HepG2 (cell line): ENCODE measurements around the gene LRIG1. TPM values are rescaled to one million over a fixed set of nuclear protein-coding genes. Genes with fewer than 3 reads are reported as not detected.

Experiments used
- BCL6 ChIP-seq: IDR thresholded peaks from 2 replicates; pipeline ENCODE4 v1.6.1; 2016; ENCODE audit warnings: missing genetic modification reagents, missing compliant biosample characterization
- FOXC1 ChIP-seq: sonication (generic); formaldehyde crosslinking; IDR thresholded peaks from 2 replicates; pipeline ENCODE4 v1.8.0; 2022; ENCODE audit warnings: mild to moderate bottlenecking, missing genetic modification reagents, borderline replicate concordance
- HNRNPL ChIP-seq: fragments of 200-400 bp; formaldehyde crosslinking; IDR thresholded peaks from 2 replicates; pipeline ENCODE4 v1.6.1; 2017; ENCODE audit warnings: mild to moderate bottlenecking, low read depth, low read length
- RFX5 ChIP-seq: IDR thresholded peaks from 2 replicates; pipeline ENCODE4 v1.6.1; 2011; ENCODE audit warnings: low read depth, low read length, improper control_type of control experiment
- ZFP36 ChIP-seq: fragments of 150-350 bp; IDR thresholded peaks from 2 replicates; pipeline ENCODE4 v1.6.1; 2018; ENCODE audit warnings: borderline replicate concordance, low read length, low read depth; ENCODE audit not compliant: partially characterized antibody
- ZNF136 ChIP-seq: sonication (generic); formaldehyde crosslinking; IDR thresholded peaks from 2 replicates; pipeline ENCODE4 v1.8.1; 2022; ENCODE audit warnings: low read depth, mild to moderate bottlenecking, moderate library complexity, missing genetic modification reagents
- ZNF274 ChIP-seq: sonication (generic); formaldehyde crosslinking; IDR thresholded peaks from 2 replicates; pipeline ENCODE4 v1.5.1; 2020; ENCODE audit warnings: mild to moderate bottlenecking, missing genetic modification reagents
- ZNF329 ChIP-seq: sonication (generic); formaldehyde crosslinking; IDR thresholded peaks from 2 replicates; pipeline ENCODE4 v1.9.0; 2021; ENCODE audit warnings: low read depth, mild to moderate bottlenecking, missing genetic modification reagents
- ZSCAN25 ChIP-seq: sonication (generic); formaldehyde crosslinking; IDR thresholded peaks from 2 replicates; pipeline ENCODE4 v1.8.0; 2022; ENCODE audit warnings: mild to moderate bottlenecking, missing genetic modification reagents
- polyA plus RNA-seq, 8 experiments: library from polyadenylated mRNA; depleted of rRNA in 3 of 8; stranded (reverse) in 7 of 8; unstranded in 1 of 8; fragments of >200 nt; fragmentation: Illumina TruSeq in 4 of 8; extraction: Trizol in 4 of 8; gene quantifications; 2 replicates each; pipeline versions ENCODE4 v1.2.1 to v1.2.3, GENCODE V29; 2011 to 2016; ENCODE audit warnings: low read depth in 4 of 8, missing spikeins in 1 of 8, mixed read lengths in 1 of 8; ENCODE audit not compliant: insufficient read depth in 1 of 8
- total RNA-seq, 5 experiments: library from RNA; depleted of rRNA; stranded (reverse); fragments of >200 nt; fragmentation: Illumina TruSeq; extraction: Trizol; gene quantifications; 2 replicates each; pipeline ENCODE4 v1.2.3, GENCODE V29; 2016; ENCODE audit warnings: low read depth in 1 of 5
- TF ChIP-seq, protein P1 (sequence below): sonication (generic); formaldehyde crosslinking; IDR thresholded peaks from 2 replicates; pipeline ENCODE4 v1.5.1; 2020; ENCODE audit warnings: missing genetic modification reagents, mild to moderate bottlenecking, borderline replicate concordance
- TF ChIP-seq, protein P2 (sequence below): sonication (generic); formaldehyde crosslinking; IDR thresholded peaks from 2 replicates; pipeline ENCODE4 v1.8.1; 2023; ENCODE audit warnings: mild to moderate bottlenecking, inconsistent platforms, moderate library complexity, missing genetic modification reagents, borderline replicate concordance
- TF ChIP-seq, protein P3 (sequence below): IDR thresholded peaks from 2 replicates; pipeline ENCODE4 v1.6.1; 2016; ENCODE audit warnings: mild to moderate bottlenecking, missing biosample characterization, missing genetic modification reagents
- TF ChIP-seq, protein P4 (sequence below): sonication (generic); formaldehyde crosslinking; conservative IDR thresholded peaks from 2 replicates; pipeline ENCODE4 v1.4.0; 2020; ENCODE audit warnings: missing genetic modification reagents
- TF ChIP-seq, protein P5 (sequence below): sonication (generic); formaldehyde crosslinking; IDR thresholded peaks from 2 replicates; pipeline ENCODE4 v1.4.0; 2020; ENCODE audit warnings: missing genetic modification reagents
- TF ChIP-seq, protein P6 (sequence below): sonication (generic); formaldehyde crosslinking; IDR thresholded peaks from 2 replicates; pipeline ENCODE4 v1.4.0; 2020; ENCODE audit warnings: mild to moderate bottlenecking, missing genetic modification reagents, borderline replicate concordance

LRIG1 gene
- total and polyA plus RNA-seq, 2 of the 13 experiments (the other 11 are each of a cell fraction or from before 2014, with no cell fraction given) = 17.8 to 24.8 TPM

DNA sequence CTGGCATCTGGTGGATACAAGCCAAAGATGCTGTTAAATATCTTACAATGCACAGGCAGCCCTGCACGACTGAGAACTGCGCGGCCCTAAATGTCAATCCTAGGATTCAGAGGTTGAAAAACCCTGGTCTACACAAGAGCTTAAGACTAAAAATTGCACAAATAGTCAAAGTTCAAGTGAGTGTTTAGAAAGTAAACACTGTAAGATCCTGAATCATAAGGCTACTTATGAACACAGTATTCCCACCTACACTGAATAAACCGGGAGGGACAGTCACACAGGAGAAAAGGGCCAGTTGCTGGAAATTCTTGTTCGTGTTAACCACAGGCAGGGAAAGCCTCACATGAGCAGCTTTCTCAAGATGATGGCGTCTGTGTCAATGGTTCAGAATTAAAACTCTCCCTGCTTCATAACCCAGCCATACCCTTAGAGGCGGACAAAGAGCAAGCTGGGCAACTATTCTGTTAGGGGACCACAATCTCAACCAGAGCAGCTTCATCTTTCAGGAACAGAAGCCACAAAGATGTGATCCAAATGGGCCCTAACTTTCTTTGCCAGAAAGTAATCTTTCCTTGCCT lies 37.7 kb downstream of the LRIG1 start (continued):
- no peak for TF ChIP-seq ZNF329 (CRISPR knock-in tag)
- TF ChIP-seq FOXC1 (CRISPR knock-in tag) = no peak
- TF ChIP-seq RFX5 = no peak
- peak; percentile 76; the same call in 1 of the 2 replicates for TF ChIP-seq BCL6 (CRISPR knock-in tag)
- no peak for TF ChIP-seq ZFP36
- TF ChIP-seq, protein P1, sequence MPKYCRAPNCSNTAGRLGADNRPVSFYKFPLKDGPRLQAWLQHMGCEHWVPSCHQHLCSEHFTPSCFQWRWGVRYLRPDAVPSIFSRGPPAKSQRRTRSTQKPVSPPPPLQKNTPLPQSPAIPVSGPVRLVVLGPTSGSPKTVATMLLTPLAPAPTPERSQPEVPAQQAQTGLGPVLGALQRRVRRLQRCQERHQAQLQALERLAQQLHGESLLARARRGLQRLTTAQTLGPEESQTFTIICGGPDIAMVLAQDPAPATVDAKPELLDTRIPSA (CRISPR knock-in tag) = no peak
- TF ChIP-seq HNRNPL = no peak
- TF ChIP-seq ZSCAN25 (CRISPR knock-in tag) = no peak
- TF ChIP-seq, protein P2, sequence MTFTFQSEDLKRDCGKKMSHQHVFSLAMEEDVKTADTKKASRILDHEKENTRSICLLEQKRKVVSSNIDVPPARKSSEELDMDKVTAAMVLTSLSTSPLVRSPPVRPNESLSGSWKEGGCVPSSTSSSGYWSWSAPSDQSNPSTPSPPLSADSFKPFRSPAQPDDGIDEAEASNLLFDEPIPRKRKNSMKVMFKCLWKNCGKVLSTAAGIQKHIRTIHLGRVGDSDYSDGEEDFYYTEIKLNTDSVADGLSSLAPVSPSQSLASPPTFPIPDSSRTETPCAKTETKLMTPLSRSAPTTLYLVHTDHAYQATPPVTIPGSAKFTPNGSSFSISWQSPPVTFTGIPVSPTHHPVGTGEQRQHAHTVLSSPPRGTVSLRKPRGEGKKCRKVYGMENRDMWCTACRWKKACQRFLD (CRISPR knock-in tag) = no peak
- no peak for TF ChIP-seq ZNF136 (CRISPR knock-in tag)
- TF ChIP-seq, protein P3, sequence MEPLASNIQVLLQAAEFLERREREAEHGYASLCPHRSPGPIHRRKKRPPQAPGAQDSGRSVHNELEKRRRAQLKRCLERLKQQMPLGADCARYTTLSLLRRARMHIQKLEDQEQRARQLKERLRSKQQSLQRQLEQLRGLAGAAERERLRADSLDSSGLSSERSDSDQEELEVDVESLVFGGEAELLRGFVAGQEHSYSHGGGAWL (CRISPR knock-in tag) = no peak
- TF ChIP-seq, protein P4, sequence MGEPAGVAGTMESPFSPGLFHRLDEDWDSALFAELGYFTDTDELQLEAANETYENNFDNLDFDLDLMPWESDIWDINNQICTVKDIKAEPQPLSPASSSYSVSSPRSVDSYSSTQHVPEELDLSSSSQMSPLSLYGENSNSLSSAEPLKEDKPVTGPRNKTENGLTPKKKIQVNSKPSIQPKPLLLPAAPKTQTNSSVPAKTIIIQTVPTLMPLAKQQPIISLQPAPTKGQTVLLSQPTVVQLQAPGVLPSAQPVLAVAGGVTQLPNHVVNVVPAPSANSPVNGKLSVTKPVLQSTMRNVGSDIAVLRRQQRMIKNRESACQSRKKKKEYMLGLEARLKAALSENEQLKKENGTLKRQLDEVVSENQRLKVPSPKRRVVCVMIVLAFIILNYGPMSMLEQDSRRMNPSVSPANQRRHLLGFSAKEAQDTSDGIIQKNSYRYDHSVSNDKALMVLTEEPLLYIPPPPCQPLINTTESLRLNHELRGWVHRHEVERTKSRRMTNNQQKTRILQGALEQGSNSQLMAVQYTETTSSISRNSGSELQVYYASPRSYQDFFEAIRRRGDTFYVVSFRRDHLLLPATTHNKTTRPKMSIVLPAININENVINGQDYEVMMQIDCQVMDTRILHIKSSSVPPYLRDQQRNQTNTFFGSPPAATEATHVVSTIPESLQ (CRISPR knock-in tag) = 0 out of 2 replicates have a peak, but pooled peaks have one; percentile 47
- TF ChIP-seq, protein P5, sequence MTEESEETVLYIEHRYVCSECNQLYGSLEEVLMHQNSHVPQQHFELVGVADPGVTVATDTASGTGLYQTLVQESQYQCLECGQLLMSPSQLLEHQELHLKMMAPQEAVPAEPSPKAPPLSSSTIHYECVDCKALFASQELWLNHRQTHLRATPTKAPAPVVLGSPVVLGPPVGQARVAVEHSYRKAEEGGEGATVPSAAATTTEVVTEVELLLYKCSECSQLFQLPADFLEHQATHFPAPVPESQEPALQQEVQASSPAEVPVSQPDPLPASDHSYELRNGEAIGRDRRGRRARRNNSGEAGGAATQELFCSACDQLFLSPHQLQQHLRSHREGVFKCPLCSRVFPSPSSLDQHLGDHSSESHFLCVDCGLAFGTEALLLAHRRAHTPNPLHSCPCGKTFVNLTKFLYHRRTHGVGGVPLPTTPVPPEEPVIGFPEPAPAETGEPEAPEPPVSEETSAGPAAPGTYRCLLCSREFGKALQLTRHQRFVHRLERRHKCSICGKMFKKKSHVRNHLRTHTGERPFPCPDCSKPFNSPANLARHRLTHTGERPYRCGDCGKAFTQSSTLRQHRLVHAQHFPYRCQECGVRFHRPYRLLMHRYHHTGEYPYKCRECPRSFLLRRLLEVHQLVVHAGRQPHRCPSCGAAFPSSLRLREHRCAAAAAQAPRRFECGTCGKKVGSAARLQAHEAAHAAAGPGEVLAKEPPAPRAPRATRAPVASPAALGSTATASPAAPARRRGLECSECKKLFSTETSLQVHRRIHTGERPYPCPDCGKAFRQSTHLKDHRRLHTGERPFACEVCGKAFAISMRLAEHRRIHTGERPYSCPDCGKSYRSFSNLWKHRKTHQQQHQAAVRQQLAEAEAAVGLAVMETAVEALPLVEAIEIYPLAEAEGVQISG = peak; percentile 21; the same call in 1 of the 2 replicates
- TF ChIP-seq ZNF274 (CRISPR knock-in tag) = no peak
- TF ChIP-seq, protein P6, sequence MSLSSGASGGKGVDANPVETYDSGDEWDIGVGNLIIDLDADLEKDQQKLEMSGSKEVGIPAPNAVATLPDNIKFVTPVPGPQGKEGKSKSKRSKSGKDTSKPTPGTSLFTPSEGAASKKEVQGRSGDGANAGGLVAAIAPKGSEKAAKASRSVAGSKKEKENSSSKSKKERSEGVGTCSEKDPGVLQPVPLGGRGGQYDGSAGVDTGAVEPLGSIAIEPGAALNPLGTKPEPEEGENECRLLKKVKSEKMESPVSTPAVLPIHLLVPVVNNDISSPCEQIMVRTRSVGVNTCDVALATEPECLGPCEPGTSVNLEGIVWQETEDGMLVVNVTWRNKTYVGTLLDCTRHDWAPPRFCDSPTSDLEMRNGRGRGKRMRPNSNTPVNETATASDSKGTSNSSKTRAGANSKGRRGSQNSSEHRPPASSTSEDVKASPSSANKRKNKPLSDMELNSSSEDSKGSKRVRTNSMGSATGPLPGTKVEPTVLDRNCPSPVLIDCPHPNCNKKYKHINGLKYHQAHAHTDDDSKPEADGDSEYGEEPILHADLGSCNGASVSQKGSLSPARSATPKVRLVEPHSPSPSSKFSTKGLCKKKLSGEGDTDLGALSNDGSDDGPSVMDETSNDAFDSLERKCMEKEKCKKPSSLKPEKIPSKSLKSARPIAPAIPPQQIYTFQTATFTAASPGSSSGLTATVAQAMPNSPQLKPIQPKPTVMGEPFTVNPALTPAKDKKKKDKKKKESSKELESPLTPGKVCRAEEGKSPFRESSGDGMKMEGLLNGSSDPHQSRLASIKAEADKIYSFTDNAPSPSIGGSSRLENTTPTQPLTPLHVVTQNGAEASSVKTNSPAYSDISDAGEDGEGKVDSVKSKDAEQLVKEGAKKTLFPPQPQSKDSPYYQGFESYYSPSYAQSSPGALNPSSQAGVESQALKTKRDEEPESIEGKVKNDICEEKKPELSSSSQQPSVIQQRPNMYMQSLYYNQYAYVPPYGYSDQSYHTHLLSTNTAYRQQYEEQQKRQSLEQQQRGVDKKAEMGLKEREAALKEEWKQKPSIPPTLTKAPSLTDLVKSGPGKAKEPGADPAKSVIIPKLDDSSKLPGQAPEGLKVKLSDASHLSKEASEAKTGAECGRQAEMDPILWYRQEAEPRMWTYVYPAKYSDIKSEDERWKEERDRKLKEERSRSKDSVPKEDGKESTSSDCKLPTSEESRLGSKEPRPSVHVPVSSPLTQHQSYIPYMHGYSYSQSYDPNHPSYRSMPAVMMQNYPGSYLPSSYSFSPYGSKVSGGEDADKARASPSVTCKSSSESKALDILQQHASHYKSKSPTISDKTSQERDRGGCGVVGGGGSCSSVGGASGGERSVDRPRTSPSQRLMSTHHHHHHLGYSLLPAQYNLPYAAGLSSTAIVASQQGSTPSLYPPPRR (CRISPR knock-in tag) = peak; percentile 74; the same call in 1 of the 2 replicates
